Left forelimb (tissue), 1 donor: ENCODE data around the gene ARIH1.

Source experiments
- DNase-seq: peaks from one replicate; pipeline ENCODE4 v3.0.0-alpha.2; 2018; ENCODE audit warnings: low spot score

The ARIH1 gene

GRCh38 chr15:72540606-72541237, 66.6 kb downstream of the ARIH1 start:
- DNase-seq = no peak

DNA sequence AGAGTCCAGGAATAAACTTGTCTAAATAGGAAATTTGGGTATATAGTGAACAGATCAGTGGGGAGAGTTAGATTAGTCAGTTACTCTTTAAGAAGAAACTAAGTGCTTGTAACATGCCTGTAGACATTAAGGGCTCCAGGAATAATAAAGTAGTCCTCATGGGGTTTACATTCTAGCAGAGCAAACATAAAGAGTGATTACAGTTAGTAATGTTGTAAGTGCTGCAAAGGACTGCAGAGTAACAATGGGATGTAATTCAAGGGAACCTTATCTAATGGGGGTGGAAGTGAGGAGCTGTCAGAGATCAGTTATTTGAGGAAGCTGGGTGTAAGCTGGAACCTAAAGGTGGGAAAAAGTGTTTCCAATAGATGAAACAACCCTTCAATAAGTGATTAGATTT, 67.5 kb downstream of the ARIH1 start:
- no peak for DNase-seq

DNA sequence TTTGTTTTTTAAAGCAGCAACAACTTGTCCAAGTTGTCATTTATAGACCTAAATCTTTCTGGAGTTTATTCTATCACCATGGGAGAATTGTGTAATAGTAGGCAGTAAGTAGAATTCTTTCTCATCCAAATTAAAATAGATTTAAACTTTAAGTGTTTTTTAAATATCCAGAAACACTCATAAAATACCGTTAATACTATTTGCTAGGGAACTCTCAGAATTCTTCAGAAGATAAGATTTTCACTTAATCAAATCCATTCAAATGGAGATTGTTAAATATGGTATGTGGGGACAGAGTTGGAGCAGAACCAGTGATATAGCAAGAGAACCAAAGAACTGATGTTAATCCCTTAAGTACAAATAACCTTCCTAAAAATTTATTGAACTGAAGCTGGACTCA, 71.0 kb downstream of the ARIH1 start:
- no peak for DNase-seq

DNA sequence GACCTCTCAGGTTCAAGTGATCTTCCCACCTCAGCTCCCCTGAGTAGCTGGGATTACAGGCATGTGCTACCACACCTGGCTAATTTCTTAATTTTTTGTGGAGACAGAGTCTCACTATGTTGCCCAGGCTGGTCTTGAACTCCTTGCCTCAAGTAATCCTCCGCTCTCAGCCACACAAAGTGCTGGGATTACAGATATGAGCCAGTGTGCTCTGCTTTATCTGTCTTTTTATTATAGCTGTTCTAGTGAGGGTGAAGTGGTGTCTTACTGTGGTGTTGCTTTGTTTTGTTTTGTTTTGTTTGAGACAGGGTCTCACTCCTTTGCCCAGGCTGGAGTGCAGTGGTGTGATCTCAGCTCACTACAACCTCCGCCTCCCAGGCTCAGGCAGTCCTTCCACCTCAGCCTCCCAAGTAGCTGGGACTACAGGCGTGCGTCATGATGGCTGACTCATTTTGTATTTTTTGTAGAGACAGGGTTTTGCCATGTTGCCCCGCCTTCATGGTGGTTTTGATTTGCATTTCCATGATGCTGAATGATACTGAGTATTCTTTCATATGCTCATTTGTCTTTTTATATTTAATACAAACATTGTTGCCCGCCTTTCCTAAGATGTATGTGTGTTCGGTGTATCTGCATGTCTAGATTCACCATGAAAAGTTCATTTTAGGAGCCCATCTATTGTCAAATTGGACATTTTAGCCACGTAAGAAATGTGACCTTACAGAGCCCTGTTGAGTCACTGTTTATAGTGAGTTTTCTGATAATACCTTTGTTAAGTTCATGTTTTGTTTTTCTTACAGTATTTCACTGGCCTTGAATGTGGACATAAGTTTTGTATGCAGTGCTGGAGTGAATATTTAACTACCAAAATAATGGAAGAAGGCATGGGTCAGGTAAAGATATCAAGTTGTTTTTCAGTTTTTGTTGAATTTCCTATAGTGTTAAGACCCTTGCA, 80.6 kb downstream of the ARIH1 start:
- DNase-seq = no peak

DNA sequence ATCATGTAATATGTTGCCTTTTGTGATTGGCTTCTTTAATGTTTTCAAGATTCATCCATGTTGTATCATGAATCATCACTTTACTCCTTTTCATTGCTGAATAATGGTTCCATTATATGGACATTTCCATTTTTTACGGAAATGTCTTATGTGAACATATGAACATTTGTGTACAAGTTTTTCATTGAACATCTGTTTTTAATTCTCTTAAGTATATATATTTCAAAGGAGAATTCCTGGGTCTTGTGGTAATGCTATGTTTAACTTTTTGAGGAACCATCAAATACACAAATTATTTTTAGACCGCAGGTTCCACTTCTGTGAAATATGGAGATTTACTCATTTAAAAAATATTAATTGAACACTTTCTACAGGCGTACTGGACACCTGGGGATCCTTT, 85.7 kb downstream of the ARIH1 start:
- no peak for DNase-seq

DNA sequence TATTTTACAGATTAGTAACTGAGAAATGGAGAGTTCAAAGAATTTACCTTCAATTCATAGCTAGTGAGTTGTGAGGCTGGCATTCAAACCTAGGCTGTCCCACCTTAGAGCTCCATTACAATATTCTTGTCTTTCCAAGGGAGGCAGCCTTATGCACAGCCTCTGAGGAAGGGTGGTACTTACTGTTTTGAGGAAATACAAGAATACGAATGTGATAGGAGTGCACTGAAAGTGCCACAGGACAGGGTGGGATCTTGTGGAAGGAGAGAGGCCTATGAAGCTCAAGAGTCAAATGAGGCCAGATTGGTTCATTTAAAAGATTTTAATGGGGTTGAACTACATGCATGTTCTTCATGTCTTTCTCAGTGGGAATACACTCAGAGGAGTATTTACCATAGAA, 86.3 kb downstream of the ARIH1 start:
- no peak for DNase-seq

DNA sequence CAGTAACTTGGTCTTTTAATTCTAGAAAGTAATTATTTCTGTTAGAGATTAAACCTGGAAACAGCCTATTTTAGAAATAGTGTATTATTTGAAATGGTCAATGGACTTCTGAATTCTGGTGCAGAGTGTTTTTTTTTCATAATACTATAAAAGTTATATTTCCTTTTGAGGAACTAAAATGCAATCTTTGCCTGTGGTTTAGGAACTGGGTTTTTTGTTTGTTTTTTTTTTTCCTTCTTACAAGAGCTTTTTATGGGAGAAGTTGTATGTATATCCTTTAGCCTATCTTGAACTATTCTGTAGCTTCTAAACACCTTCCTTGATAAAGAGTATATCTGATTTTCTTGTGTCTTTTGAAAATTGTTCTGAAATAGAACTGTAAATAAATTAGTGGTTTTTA, 88.3 kb downstream of the ARIH1 start:
- no peak for DNase-seq

- no peak for DNase-seq
Observed at GRCh38 chr15:72562878-72563277, 88.7 kb downstream of the ARIH1 start.

DNA sequence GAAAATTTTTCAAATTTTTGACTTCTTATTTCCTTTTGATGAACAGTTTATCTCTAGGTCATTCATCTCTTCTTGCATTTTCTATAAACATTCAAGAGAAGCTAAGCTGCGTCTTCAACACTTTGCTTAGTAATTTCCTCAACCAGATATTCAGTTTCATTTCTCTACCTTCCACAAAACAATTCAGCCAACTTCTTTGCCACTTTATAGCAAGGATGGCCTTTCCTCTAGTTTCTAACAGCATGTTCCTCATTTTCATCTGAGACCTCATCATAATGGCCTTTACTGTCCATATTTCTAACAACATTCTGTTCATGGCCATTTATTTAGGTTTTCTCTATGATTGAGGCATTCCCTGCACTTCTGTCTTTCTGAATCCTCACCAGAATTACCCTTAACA, 90.0 kb downstream of the ARIH1 start:
- no peak for DNase-seq

DNA sequence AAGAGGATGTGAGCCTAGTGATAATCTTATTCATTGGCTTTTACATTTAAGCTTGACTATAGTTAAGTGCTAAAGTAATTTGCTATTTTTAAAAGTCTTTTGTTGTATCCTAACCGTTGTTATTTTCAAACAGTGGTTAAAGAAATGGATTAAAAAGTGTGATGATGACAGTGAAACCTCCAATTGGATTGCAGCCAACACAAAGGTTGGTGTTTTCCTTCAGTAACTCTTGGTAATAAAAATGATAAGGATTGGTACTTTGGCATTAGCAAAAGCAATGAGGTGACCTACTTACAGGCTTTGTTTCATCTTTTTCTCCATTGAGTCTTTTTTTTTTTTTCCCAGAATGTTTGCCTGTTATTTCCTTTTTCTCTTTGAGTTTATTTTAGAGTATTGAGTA, 92.8 kb downstream of the ARIH1 start:
- no peak for DNase-seq

DNA sequence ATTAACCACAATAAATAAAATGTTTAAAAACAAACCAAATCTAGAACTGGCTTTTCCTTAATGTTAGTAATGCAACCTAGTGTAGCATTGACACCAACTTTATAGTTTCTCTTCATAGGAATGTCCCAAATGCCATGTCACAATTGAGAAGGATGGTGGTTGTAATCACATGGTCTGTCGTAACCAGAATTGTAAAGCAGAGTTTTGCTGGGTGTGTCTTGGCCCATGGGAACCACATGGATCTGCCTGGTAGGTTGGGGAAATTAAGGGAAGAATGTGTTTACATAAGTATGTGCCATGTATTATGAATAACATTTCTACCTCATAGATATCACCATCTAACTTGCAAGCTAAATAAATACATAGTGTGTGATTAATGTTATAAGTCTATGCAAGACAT, 95.9 kb downstream of the ARIH1 start:
- DNase-seq = no peak

- DNase-seq = no peak
Observed at GRCh38 chr15:72579814-72580213, 105.7 kb downstream of the ARIH1 start.

DNA sequence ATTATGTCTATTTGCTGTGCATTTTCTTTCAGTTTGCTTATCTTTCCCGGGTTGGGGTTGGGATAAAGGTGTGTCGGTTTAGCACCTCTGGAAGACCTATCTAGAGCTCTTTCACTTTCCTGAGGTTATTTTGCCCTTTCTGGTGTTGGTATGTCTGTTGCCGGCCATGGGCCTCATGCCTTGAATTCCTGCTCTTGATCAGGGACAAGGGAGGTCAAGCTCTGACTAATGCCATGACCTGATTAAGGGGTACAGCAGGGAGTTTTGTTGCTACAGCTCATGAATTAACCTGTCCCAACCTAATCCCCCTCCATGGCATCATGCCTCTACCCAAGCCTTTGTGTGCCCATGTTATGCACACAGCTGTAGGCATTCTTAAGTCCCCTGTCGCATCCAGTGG, 109.9 kb downstream of the ARIH1 start:
- no peak for DNase-seq

GRCh38 chr15:72585025-72585424, 110.9 kb downstream of the ARIH1 start:
- DNase-seq = no peak

DNA sequence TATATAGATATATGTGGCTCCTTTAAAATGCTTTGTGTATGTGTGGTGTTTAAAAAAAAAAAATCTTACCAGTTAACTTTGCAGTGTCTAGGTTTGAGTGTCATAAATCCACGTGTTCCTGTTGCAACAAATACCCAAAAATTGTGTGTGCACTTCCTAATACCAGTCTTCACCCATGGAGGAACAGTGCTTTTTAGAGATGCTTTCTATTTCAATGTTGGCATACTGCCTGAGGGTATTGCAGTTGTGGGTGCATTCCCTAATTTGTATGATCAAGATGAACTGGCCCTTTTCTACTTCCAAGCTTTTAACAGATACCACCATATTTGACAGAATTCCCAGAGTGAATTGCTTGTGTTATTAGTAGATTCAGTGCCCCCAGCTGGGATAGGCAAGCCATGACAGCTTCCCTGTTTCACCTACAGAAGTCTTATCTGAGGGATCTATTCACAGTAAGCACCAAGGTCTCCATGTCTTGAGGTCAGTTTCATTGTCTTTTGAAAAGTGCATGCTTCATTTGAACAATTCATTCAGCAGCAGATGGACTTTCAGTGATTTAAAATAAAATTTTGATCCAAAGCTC, 111.4 kb downstream of the ARIH1 start:
- no peak for DNase-seq

- DNase-seq = no peak
Observed at GRCh38 chr15:72588096-72588495, 114.0 kb downstream of the ARIH1 start.

GRCh38 chr15:72590427-72590826, 116.3 kb downstream of the ARIH1 start:
- DNase-seq = no peak

GRCh38 chr15:72591361-72591760, 117.2 kb downstream of the ARIH1 start:
- no peak for DNase-seq

DNA sequence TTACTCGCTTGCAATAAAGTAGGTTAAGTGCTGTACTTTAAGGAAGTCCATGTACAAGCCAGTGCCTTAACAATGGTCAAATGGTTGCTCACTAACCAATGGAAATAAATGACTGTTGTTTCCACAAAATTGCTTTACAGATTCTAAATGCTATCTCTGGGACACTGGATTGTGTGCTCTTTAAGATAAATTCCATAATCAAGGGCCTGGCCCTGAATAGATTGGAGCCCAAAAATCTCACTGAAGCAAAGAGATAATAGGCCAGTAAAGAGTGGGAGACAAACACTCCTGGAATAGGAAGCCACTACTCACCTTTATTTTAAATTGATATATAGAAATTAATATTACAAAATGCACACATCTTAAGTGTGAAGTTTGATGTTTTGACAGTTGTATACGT, 118.0 kb downstream of the ARIH1 start:
- DNase-seq = no peak

- no peak for DNase-seq
Observed at GRCh38 chr15:72592676-72593075, 118.5 kb downstream of the ARIH1 start.

- no peak for DNase-seq
Observed at GRCh38 chr15:72593838-72594237, 119.7 kb downstream of the ARIH1 start.

DNA sequence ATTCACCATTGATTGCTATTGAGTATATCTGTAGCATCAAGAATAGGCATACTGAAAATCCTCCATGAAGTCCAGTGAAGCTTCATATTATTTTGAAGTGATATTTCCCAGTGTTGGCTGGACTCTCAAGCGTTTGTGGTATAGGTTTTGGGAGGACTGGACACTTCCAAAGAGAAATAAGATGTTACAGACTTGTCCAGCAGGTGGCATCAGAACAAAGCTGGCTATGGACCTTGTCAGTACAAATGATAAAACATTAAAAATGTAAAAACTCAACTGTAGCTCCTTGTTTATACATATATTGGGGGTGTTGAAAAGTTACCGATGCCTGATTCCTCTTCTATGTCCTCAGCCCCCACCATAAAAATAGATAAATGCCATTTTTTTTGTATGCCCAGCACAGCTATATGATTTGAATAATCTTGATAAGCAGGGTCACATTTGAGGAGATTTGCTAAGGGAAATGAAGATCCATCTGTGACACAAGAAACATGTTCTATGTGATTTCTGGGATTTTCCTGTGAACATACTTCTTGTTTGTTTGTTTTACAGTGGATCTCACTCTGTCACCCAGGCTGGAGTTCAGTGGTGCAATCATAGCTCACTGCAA, 125.8 kb downstream of the ARIH1 start:
- no peak for DNase-seq

GRCh38 chr15:72604794-72605193, 130.7 kb downstream of the ARIH1 start:
- no peak for DNase-seq
